ENCODE results near the gene GM2A.
"Not testable (repeated sequence)": the region's sequence is repeated elsewhere in the genome, so short reads cannot be mapped to it uniquely, and the experiment has no call there.

GM2A gene

GRCh38 chr5:151295791-151296477 lies 42.9 kb downstream of the GM2A start:
- ChIA-PET POLR2A (ENCODE audit: low non-redundant PET) (no interaction called here), CTCF (interaction anchor here (0.7 kb wide), 1 partner anchor 694 kb away, joined by 3 read pairs; no protein-coding TSS in a partner anchor)
- no peak for DNase-seq (ENCODE audit: low spot score)
- H3K27ac ChIP-seq = no peak overlapping the region
- no peak for TF ChIP-seq CTCF (conservative IDR thresholded peaks at IDR 0.05; ENCODE audit: low read depth)

DNA sequence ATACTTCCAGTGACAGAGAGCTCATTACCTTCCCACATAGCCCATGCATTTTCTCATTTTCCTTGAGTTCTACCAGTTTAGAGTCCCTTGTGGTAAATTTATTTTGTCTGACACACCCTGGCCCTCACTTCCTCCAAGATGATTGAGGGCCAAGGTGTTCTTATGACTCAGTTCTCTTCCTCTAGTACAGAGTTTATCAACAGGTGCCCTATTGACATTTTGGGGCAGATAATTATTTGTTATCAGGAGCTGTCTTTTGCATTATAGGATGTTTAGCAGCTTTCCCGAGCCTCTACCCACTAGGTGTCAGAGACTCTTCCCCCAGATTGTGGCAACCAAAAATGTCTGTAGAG lies 43.5 kb downstream of the GM2A start:
- no peak for TF ChIP-seq CTCF (conservative IDR thresholded peaks at IDR 0.05; ENCODE audit: low read depth)
- DNase-seq (ENCODE audit: low spot score) = no peak
- H3K27ac ChIP-seq = no peak overlapping the region
- ChIA-PET POLR2A (ENCODE audit: low non-redundant PET) (no interaction called here), CTCF (interaction anchor here (0.7 kb wide), 1 partner anchor 17 kb away, joined by 3 read pairs; no protein-coding TSS in a partner anchor)

DNA sequence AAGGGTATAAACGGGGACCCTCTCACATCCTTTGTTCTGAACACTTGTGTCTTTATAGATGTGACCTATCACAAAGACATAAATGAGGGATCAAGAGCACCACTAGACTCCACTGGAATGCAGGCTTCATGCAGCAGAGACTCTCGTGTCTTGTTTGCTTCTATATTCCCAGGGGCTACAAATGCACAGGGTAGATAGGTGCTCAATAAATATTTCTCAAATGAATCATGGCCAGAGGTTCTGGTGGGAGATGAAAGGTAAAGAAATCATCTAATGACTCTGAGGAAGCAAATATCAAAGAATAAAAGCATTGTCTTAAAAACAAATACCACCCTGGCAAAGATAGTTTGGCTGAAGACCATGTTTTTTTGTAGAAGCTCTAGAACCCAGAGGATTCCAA lies 44.0 kb downstream of the GM2A start:
- no peak for TF ChIP-seq CTCF (conservative IDR thresholded peaks at IDR 0.05; ENCODE audit: low read depth)
- no peak for DNase-seq (ENCODE audit: low spot score)
- ChIA-PET CTCF (interaction anchor here (0.7 kb wide), 1 partner anchor 17 kb away, joined by 3 read pairs; no protein-coding TSS in a partner anchor), POLR2A (ENCODE audit: low non-redundant PET) (no interaction called here)
- H3K27ac ChIP-seq = no peak overlapping the region

- 0 out of 2 replicates have a peak, but pooled peaks have one; percentile 31 for TF ChIP-seq CTCF (conservative IDR thresholded peaks at IDR 0.05; ENCODE audit: low read depth)
- POLR2A ChIA-PET (ENCODE audit: low non-redundant PET) = no interaction called here
- CTCF ChIA-PET = interaction anchor here (0.7 kb wide), 1 partner anchor 172 kb away, joined by 5 read pairs; no protein-coding TSS in a partner anchor
- DNase-seq (ENCODE audit: low spot score) = peak; percentile 55
- H3K27ac ChIP-seq = no peak overlapping the region
Observed at GRCh38 chr5:151298063-151298855, 45.3 kb downstream of the GM2A start.

GRCh38 chr5:151303666-151304065 lies 50.7 kb downstream of the GM2A start, which contains the start of gene SLC36A3:
Gene SLC36A3, minus strand, starts transcription at chr5:151303766. Its CDS starts 412 bp downstream, at chr5:151303354.
- TF ChIP-seq CTCF (conservative IDR thresholded peaks at IDR 0.05; ENCODE audit: low read depth) = no peak
- ChIA-PET POLR2A (ENCODE audit: low non-redundant PET) (no interaction called here), CTCF (interaction anchor here (1.0 kb wide), 1 partner anchor 12 kb away, joined by 3 read pairs; no protein-coding TSS in a partner anchor)
- H3K27ac ChIP-seq = no peak within 1 kb of the TSS
- DNase-seq (ENCODE audit: low spot score) = no peak

- CTCF ChIA-PET = interaction anchor here (0.6 kb wide), 1 partner anchor 12 kb away, joined by 3 read pairs; no protein-coding TSS in a partner anchor
- DNase-seq (ENCODE audit: low spot score); H3K27ac ChIP-seq; POLR2A ChIA-PET (ENCODE audit: low non-redundant PET): not testable (repeated sequence)
Observed at GRCh38 chr5:151309266-151309665, 56.3 kb downstream of the GM2A start.

- CTCF ChIA-PET = interaction anchor here (0.6 kb wide), 2 partner anchors 11 to 75 kb away, joined by 3 read pairs; no protein-coding TSS in a partner anchor
- H3K27ac ChIP-seq; POLR2A ChIA-PET (ENCODE audit: low non-redundant PET); DNase-seq (ENCODE audit: low spot score): not testable (repeated sequence)
Observed at GRCh38 chr5:151309821-151310220, 56.8 kb downstream of the GM2A start.
